Body of pancreas (tissue), 4 donors: ENCODE data around the gene PMM2. TPM values are rescaled to one million over a fixed set of nuclear protein-coding genes. Genes with fewer than 3 reads are reported as not detected.
A peak's percentile ranks its signal among the peaks of the same experiment; 100 is the strongest.

Experiments
- ATAC-seq: fragments of 150-250 bp; one replicate; pipeline ENCODE4 v1.9.1; 2016
- DNase-seq, 4 donors: peaks; one replicate each; pipeline ENCODE4 v3.0.0-alpha.2; 2019
- H3K27ac ChIP-seq, 4 donors: fragments of 200-600 bp; sonication (generic); 1 replicate in 3 of 4; 2 replicates in 1 of 4; pipeline versions ENCODE4 v1.5.1 to v1.6.1; 2016 to 2019; ENCODE audit warnings: mild to moderate bottlenecking in 1 of 4, mixed read lengths in 1 of 4, moderate library complexity in 1 of 4
- H3K27me3 ChIP-seq, 2 donors: fragments of 200-600 bp; sonication (generic); one replicate each; pipeline ENCODE4 v1.6.0; 2016; ENCODE audit warnings: mild to moderate bottlenecking in 1 of 2
- H3K36me3 ChIP-seq, 2 donors: fragments of 200-600 bp; sonication (generic); replicated peaks in 1 of 2; 2 replicates each; pipeline ENCODE4 v1.5.1; 2016; ENCODE audit warnings: low read depth in 2 of 2; ENCODE audit not compliant: insufficient read depth in 1 of 2
- H3K4me1 ChIP-seq: fragments of 200-600 bp; sonication (generic); one replicate; pipeline ENCODE4 v1.6.0; 2016
- H3K4me3 ChIP-seq, 2 donors: fragments of 200-600 bp; sonication (generic); 1 replicate in 1 of 2; 2 replicates in 1 of 2; pipeline ENCODE4 v1.5.1; 2016 to 2019
- H3K9me3 ChIP-seq, 3 donors: fragments of 200-600 bp; sonication (generic); 1 replicate in 2 of 3; 2 replicates in 1 of 3; pipeline ENCODE4 v1.5.1; 2016
- CTCF ChIP-seq, 7 experiments: fragments of 450-650 bp in 4 of 7; fragments of 200-600 bp in 3 of 7; sonication (generic) in 3 of 7; IDR thresholded peaks; one replicate each; pipeline ENCODE4 v1.5.1; 2016 to 2019; ENCODE audit warnings: antibody characterized with exemption in 7 of 7
- POLR2A ChIP-seq, 3 donors: fragments of 450-650 bp; IDR thresholded peaks; one replicate each; pipeline ENCODE4 v1.6.1; 2016; ENCODE audit warnings: antibody characterized with exemption in 3 of 3, mild to moderate bottlenecking in 2 of 3
- WGBS, 2 donors: methylation state at CpG; one replicate each; pipeline ENCODE4 v1.1.5; 2017; 5-methylcytosine and 5-hydroxymethylcytosine counted together
- intact Hi-C: fragments of 100-400 bp; cut with DNase I; formaldehyde crosslinking; loops from one replicate; pipeline ENCODE4 v1.15.1; 2023
- total RNA-seq, 2 donors: library from RNA; depleted of rRNA; stranded (reverse); fragments of >200 nt; gene quantifications; one replicate each; pipeline ENCODE4 v1.1.0, GENCODE V29; 2016

The PMM2 gene
- total RNA-seq, 2 donors from 2014 or later = 34.8 to 127 TPM

GRCh38 chr16:8859913-8860881 lies 62.6 kb downstream of the PMM2 start:
- TF ChIP-seq POLR2A (IDR thresholded peaks at IDR 0.05) = peak in 1 of 3 donors; percentile 21
- TF ChIP-seq CTCF (IDR thresholded peaks at IDR 0.05) = no peak
- Histone ChIP-seq H3K27me3 (no peaks in the 10 kb centered on the region), H3K27ac (peak overlapping the region in 3 of 4 donors; percentile 63 to 94 (median 94)), H3K36me3 (peaks cover 4 to 6% of the 10 kb centered on the region in 2 donors), H3K4me1 (peaks cover 65% of the 10 kb centered on the region), H3K9me3 (no peaks in the 10 kb centered on the region), H3K4me3 (no peak overlapping the region)
- WGBS, 2 donors = 53 to 56% methylated on average over 25 of the region's 25 CpGs
- DNase-seq (peak; percentile 57 to 78 (median 66)), ATAC-seq (peak; percentile 22)
- intact Hi-C loops = loop anchor here (10.0 kb wide), 1 partner anchor 55 kb away; no protein-coding TSS in a partner anchor

GRCh38 chr16:8861563-8862308 lies 64.1 kb downstream of the PMM2 start:
- intact Hi-C loops = no loop called here
- Histone ChIP-seq H3K27me3 (no peaks in the 10 kb centered on the region), H3K4me1 (peaks cover 81% of the 10 kb centered on the region), H3K9me3 (no peaks in the 10 kb centered on the region), H3K27ac (peak overlapping the region; percentile 31 to 94 (median 91)), H3K36me3 (peaks cover 0 to 4% of the 10 kb centered on the region in 2 donors), H3K4me3 (no peak overlapping the region)
- 43 to 53% methylated on average over 8 to 14 of the region's 14 CpGs for WGBS, 2 donors
- DNase-seq = peak in 1 of 4 donors; percentile 54
- ATAC-seq = no peak
- TF ChIP-seq POLR2A (IDR thresholded peaks at IDR 0.05) = peak in 1 of 3 donors; percentile 9
- TF ChIP-seq CTCF (IDR thresholded peaks at IDR 0.05) = no peak

GRCh38 chr16:8862309-8863130 lies 64.9 kb downstream of the PMM2 start:
- Histone ChIP-seq H3K36me3 (peaks cover 0 to 4% of the 10 kb centered on the region in 2 donors), H3K27ac (peak overlapping the region in 3 of 4 donors; percentile 88 to 94 (median 94)), H3K4me1 (peaks cover 88% of the 10 kb centered on the region), H3K4me3 (no peak overlapping the region), H3K27me3 (no peaks in the 10 kb centered on the region), H3K9me3 (no peaks in the 10 kb centered on the region)
- 73% methylated on average over 14 of the region's 14 CpGs for WGBS, 2 donors
- intact Hi-C loops = no loop called here
- ATAC-seq (no peak), DNase-seq (no peak)
- TF ChIP-seq CTCF (IDR thresholded peaks at IDR 0.05) (no peak), POLR2A (IDR thresholded peaks at IDR 0.05) (no peak)

- Histone ChIP-seq H3K27me3 (no peaks in the 10 kb centered on the region), H3K27ac (peak overlapping the region; percentile 81 to 94 (median 91)), H3K4me3 (no peak overlapping the region), H3K36me3 (no peaks in the 10 kb centered on the region), H3K4me1 (peaks cover 90% of the 10 kb centered on the region), H3K9me3 (no peaks in the 10 kb centered on the region)
- ATAC-seq (peak; percentile 78), DNase-seq (peak; percentile 87 to 96 (median 96))
- intact Hi-C loops = no loop called here
- TF ChIP-seq POLR2A (IDR thresholded peaks at IDR 0.05) (peak in 2 of 3 donors; percentile 36 to 42), CTCF (IDR thresholded peaks at IDR 0.05) (peak in 4 of 7 experiments; percentile 41 to 44 (median 41))
- 13 to 18% methylated on average over 10 to 17 of the region's 17 CpGs for WGBS, 2 donors
These were observed 66.2 kb downstream of the PMM2 start for GRCh38 chr16:8863594-8864424.
